GM12878 (cell line): Measurements from ENCODE around the gene LMCD1. TPM values are rescaled to one million over a fixed set of nuclear protein-coding genes. Genes with fewer than 3 reads are reported as not detected.
A peak's percentile ranks its signal among the peaks of the same experiment; 100 is the strongest.

Experiments used
- ATAC-seq: fragments of 200-7000 bp; cut with Tn5 transposase; 3 replicates; pipeline ENCODE4 v1.9.1; 2020; ENCODE audit warnings: mild to moderate bottlenecking, moderate library complexity
- BruUV-seq: library from RNA; stranded (reverse); fragments of 400-500 nt; replicated peaks from 2 replicates; lab custom pipeline; 2021; lab: Mats Ljungman, UMichigan
- CTCF ChIA-PET: fragments of 300-600 bp; sonication (Branson Sonifier 250); formaldehyde crosslinking; extraction: SDS; loops from one replicate; lab custom pipeline; 2021; ENCODE audit warnings: inconsistent platforms; lab: Yijun Ruan, JAX
- POLR2A ChIA-PET: fragments of 350-600 bp; formaldehyde crosslinking; extraction: SDS; loops from one replicate; lab custom pipeline; 2021; ENCODE audit warnings: inconsistent platforms; lab: Charles Lee
- RAD21 ChIA-PET: fragments of 300-600 bp; sonication (Branson Sonifier 250); formaldehyde crosslinking; loops from one replicate; lab custom pipeline; 2023; ENCODE audit warnings: antibody characterized with exemption; ENCODE audit not compliant: unreplicated experiment; lab: Charles Lee
- SMC1A ChIA-PET: fragments of 300-600 bp; sonication (Branson Sonifier 250); formaldehyde crosslinking; loops from one replicate; lab custom pipeline; 2023; ENCODE audit not compliant: unreplicated experiment, uncharacterized antibody; lab: Charles Lee
- DNase-seq: peaks from one replicate; pipeline ENCODE4 v3.0.0-alpha.2; 2011; ENCODE audit warnings: low read depth, low spot score
- FAIRE-seq: peaks from 3 replicates; lab custom pipeline; 2011; peaks lifted over from hg19 to GRCh38; lab: Jason Lieb, UNC
- H2AFZ ChIP-seq: 2 replicates; pipeline ENCODE4 v1.6.0; 2011; ENCODE audit warnings: low read depth, low read length, control low read depth; ENCODE audit not compliant: control insufficient read depth
- H3K27ac ChIP-seq: 2 replicates; pipeline ENCODE4 v1.5.1; 2011; ENCODE audit warnings: control low read depth; ENCODE audit not compliant: control insufficient read depth, insufficient read depth
- H3K27me3 ChIP-seq, 2 experiments: replicated peaks in 1 of 2; 2 replicates each; pipeline versions ENCODE4 v1.6.0 to v1.6.1; 2011; ENCODE audit warnings: low read length in 1 of 2; ENCODE audit not compliant: control insufficient read depth in 2 of 2, insufficient read depth in 2 of 2
- H3K36me3 ChIP-seq, 2 experiments: 2 replicates each; pipeline ENCODE4 v1.5.1; 2011; ENCODE audit warnings: low read length in 1 of 2; ENCODE audit not compliant: control insufficient read depth in 2 of 2, insufficient read depth in 2 of 2
- H3K4me1 ChIP-seq: 2 replicates; pipeline ENCODE4 v1.6.1; 2011; ENCODE audit warnings: mild to moderate bottlenecking, low read length, moderate library complexity, mixed read lengths; ENCODE audit not compliant: control insufficient read depth, insufficient read depth
- H3K4me2 ChIP-seq: 2 replicates; pipeline ENCODE4 v1.6.0; 2011; ENCODE audit warnings: control low read depth; ENCODE audit not compliant: control insufficient read depth, insufficient read depth
- H3K4me3 ChIP-seq: fragments of 200-600 bp; sonication (generic); 2 replicates; pipeline ENCODE4 v1.5.1; 2016
- H3K79me2 ChIP-seq: 2 replicates; pipeline ENCODE4 v1.6.0; 2011; ENCODE audit warnings: low read length; ENCODE audit not compliant: control insufficient read depth, insufficient read depth
- H3K9ac ChIP-seq: 2 replicates; pipeline ENCODE4 v1.8.0; 2011; ENCODE audit warnings: low read length, control low read depth, mixed read lengths; ENCODE audit not compliant: control insufficient read depth, insufficient read depth
- H3K9me3 ChIP-seq: replicated peaks from 3 replicates; pipeline ENCODE4 v1.5.1; 2011; ENCODE audit warnings: mild to moderate bottlenecking, low read length; ENCODE audit not compliant: control insufficient read depth, insufficient read depth
- H4K20me1 ChIP-seq: 2 replicates; pipeline ENCODE4 v1.6.0; 2011; ENCODE audit not compliant: control insufficient read depth, insufficient read depth
- NRF1 ChIP-seq: conservative IDR thresholded peaks from 2 replicates; pipeline ENCODE4 v1.6.1; 2011; ENCODE audit warnings: mild to moderate bottlenecking, low read depth, low read length, improper control_type of control experiment
- RUNX3 ChIP-seq: IDR thresholded peaks from 2 replicates; pipeline ENCODE4 v1.6.1; 2012; ENCODE audit warnings: low read length, inconsistent platforms
- SPI1 ChIP-seq: IDR thresholded peaks from 2 replicates; pipeline ENCODE4 v1.6.1; 2011; ENCODE audit warnings: low read depth, mild to moderate bottlenecking, low read length, moderate library complexity, borderline replicate concordance; ENCODE audit not compliant: insufficient read depth
- WRNIP1 ChIP-seq: IDR thresholded peaks from 2 replicates; pipeline ENCODE4 v1.6.1; 2011; ENCODE audit warnings: low read depth, low read length, improper control_type of control experiment, borderline replicate concordance
- WGBS: methylation state at CpG from one replicate; pipeline ENCODE4 v1.1.6; 2016; ENCODE audit warnings: low lambda C conversion rate; ENCODE audit not compliant: insufficient replicate concordance, insufficient coverage; ENCODE audit errors: missing lambda C conversion rate; 5-methylcytosine and 5-hydroxymethylcytosine counted together
- in situ Hi-C: fragments of 300-500 bp; cut with MboI; formaldehyde crosslinking; loops from 9 replicates; pipeline ENCODE4 v1.14.3; 2018; ENCODE audit warnings: mixed read lengths
- intact Hi-C: fragments of 100-400 bp; cut with micrococcal nuclease; formaldehyde crosslinking; loops from one replicate; pipeline ENCODE4 v1.14.2; 2022; ENCODE audit not compliant: unreplicated experiment
- polyA plus RNA-seq, 11 experiments: library from polyadenylated mRNA; depleted of rRNA in 4 of 11; unstranded in 6 of 11; stranded (reverse) in 5 of 11; fragments of >200 nt; fragmentation: Nextera tagmentation in 4 of 11; fragmentation: Illumina TruSeq in 1 of 11; extraction: Ambion mirVana in 4 of 11; extraction: Trizol in 1 of 11; gene quantifications; 1 replicate in 1 of 11; 2 replicates in 10 of 11; pipeline versions ENCODE4 v1.2.1 to v1.2.3, GENCODE V29; 2011 to 2016; ENCODE audit warnings: inconsistent platforms in 2 of 11, missing spikeins in 2 of 11, low read depth in 1 of 11
- total RNA-seq, 4 experiments: library from RNA; depleted of rRNA in 3 of 4; stranded (reverse); fragments of >200 nt in 3 of 4; fragmentation: Illumina TruSeq in 1 of 4; extraction: Trizol in 1 of 4; gene quantifications; 2 replicates each; pipeline versions ENCODE4 v1.2.1 to v1.2.3, GENCODE V29; 2013 to 2021
- TF ChIP-seq, protein P1 (sequence below): fragments of 450-650 bp; IDR thresholded peaks from 2 replicates; pipeline ENCODE4 v1.6.1; 2018; ENCODE audit warnings: borderline replicate concordance, mild to moderate bottlenecking; ENCODE audit not compliant: partially characterized antibody

Gene LMCD1
- total and polyA plus RNA-seq, 10 of the 15 experiments (the other 5 are each of a cell fraction or from before 2014, with no cell fraction given): 0.27 to 6.4 (median 1.7) TPM

DNA sequence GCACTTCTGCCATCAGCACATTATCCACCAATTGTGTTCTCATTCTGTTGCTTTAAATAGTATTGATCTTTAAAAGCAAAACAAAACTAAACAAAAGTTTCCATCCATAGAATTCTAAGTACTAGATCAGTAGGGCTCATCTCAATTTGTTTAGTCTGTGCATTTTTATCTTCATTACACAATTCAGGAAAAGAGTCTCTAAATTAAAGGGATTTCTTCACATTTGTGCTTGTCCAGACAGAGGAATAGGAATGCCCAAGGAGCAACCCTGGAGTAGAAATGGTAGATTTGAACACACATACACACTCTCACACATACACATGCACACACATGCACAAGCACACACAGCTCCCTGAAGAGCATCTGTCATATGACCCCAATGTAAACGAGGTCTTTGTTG, 21.4 kb downstream of the LMCD1 start (continued):
- no peak for TF ChIP-seq NRF1
- no peak for TF ChIP-seq WRNIP1
- TF ChIP-seq, all 136 proteins: peak for 0

DNA sequence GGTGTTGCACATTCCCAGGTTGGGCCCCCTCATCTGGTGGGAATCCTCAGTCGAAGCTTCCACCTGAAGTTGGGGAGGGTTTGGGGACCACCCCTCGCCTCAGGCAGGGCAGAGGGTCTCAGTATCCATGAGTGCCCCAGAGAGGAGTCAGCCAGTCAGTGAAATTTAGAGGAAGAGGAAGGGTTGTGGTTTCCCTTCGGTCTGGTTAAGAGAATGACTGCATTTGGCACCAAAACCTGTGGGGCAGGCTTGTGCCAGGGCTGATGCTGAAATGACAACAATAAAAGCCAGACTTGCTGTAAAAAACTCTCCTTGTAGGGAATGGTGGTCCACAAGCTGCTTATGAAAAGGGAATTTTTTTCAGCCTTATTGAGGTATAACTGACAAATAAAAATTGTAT, 22.6 kb downstream of the LMCD1 start:
- DNase-seq: no peak
- no TSS peak for BruUV-seq
- TF ChIP-seq RUNX3 (0 out of 2 replicates have a peak, but pooled peaks have one; percentile 6), SPI1 (peak; percentile 9; the same call in 1 of the 2 replicates)
- TF ChIP-seq, protein P1, sequence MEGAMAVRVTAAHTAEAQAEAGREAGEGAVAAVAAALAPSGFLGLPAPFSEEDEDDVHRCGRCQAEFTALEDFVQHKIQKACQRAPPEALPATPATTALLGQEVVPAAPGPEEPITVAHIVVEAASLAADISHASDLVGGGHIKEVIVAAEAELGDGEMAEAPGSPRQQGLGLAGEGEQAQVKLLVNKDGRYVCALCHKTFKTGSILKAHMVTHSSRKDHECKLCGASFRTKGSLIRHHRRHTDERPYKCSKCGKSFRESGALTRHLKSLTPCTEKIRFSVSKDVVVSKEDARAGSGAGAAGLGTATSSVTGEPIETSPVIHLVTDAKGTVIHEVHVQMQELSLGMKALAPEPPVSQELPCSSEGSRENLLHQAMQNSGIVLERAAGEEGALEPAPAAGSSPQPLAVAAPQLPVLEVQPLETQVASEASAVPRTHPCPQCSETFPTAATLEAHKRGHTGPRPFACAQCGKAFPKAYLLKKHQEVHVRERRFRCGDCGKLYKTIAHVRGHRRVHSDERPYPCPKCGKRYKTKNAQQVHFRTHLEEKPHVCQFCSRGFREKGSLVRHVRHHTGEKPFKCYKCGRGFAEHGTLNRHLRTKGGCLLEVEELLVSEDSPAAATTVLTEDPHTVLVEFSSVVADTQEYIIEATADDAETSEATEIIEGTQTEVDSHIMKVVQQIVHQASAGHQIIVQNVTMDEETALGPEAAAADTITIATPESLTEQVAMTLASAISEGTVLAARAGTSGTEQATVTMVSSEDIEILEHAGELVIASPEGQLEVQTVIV: no peak
- Histone ChIP-seq H3K36me3 (no peaks in the 10 kb centered on the region), H3K4me2 (no peak overlapping the region), H3K9ac (no peak overlapping the region), H3K4me3 (no peak overlapping the region), H3K27me3 (no peaks in the 10 kb centered on the region), H4K20me1 (no peaks in the 10 kb centered on the region), H3K9me3 (no peaks in the 10 kb centered on the region; the same call in 2 of the 3 replicates), H3K4me1 (no peaks in the 10 kb centered on the region), H3K27ac (no peak overlapping the region; the same call in 1 of the 2 replicates), H3K79me2 (no peaks in the 10 kb centered on the region), H2AFZ (no peak overlapping the region)
- no peak for FAIRE-seq
- ChIA-PET RAD21 (interaction anchor here (1.6 to 1.8 kb wide), 2 partner anchors 18 to 22 kb away, joined by 4 read pairs; partner anchors contain the start of gene LMCD1), POLR2A (interaction anchor here (0.6 to 1.5 kb wide), 2 partner anchors 20 to 29 kb away, joined by 6 to 8 read pairs; no protein-coding TSS in a partner anchor), SMC1A (interaction anchor here (2.9 kb wide), 1 partner anchor 21 kb away, joined by 12 read pairs; no protein-coding TSS in a partner anchor), CTCF (interaction anchor here (1.0 kb wide), 1 partner anchor 80 kb away, joined by 4 read pairs; no protein-coding TSS in a partner anchor)
- WGBS: 21% methylated on average over 3 of the region's 3 CpGs
- in situ Hi-C loops: no loop called here
- ATAC-seq: peak; percentile 85
- intact Hi-C loops: no loop called here
